MCF 10A (cell line): ENCODE results near the gene CCDC152. TPM values are rescaled to one million over a fixed set of nuclear protein-coding genes. Genes with fewer than 3 reads are reported as not detected.

Experiments used
- BruUV-seq: library from RNA; stranded (reverse); fragments of 400-500 nt; replicated peaks from 2 replicates; lab custom pipeline; 2021; lab: Mats Ljungman, UMichigan
- CTCF ChIA-PET: fragments of 300-600 bp; sonication (Branson Sonifier 250); formaldehyde crosslinking; extraction: SDS; loops from one replicate; lab custom pipeline; 2021; ENCODE audit warnings: antibody characterized with exemption, inconsistent platforms; lab: Yijun Ruan, JAX
- POLR2A ChIA-PET: fragments of 300-600, 350-650 bp; sonication (Branson Sonifier 250); formaldehyde crosslinking; extraction: SDS; loops from one replicate; lab custom pipeline; 2020; ENCODE audit warnings: antibody characterized with exemption, inconsistent platforms; lab: Yijun Ruan, JAX
- DNase-seq: peaks from one replicate; pipeline ENCODE4 v3.0.0-alpha.2; 2018; ENCODE audit not compliant: unreplicated experiment
- H3K27ac Mint-ChIP-seq: one replicate; pipeline ENCODE4 v1.8.0; 2022; ENCODE audit warnings: mild to moderate bottlenecking, low read depth, mixed read lengths; ENCODE audit not compliant: unreplicated experiment
- H3K27me3 Mint-ChIP-seq: one replicate; pipeline ENCODE4 v1.8.0; 2022; ENCODE audit warnings: mixed read lengths; ENCODE audit not compliant: insufficient read depth, unreplicated experiment
- H3K36me3 Mint-ChIP-seq: one replicate; pipeline ENCODE4 v1.8.0; 2022; ENCODE audit warnings: mild to moderate bottlenecking, moderate library complexity, mixed read lengths; ENCODE audit not compliant: insufficient read depth, unreplicated experiment
- H3K4me1 Mint-ChIP-seq: one replicate; pipeline ENCODE4 v1.8.0; 2022; ENCODE audit warnings: mixed read lengths; ENCODE audit not compliant: insufficient read depth, unreplicated experiment
- H3K4me3 Mint-ChIP-seq: one replicate; pipeline ENCODE4 v1.8.0; 2022; ENCODE audit warnings: mild to moderate bottlenecking, moderate library complexity, mixed read lengths; ENCODE audit not compliant: unreplicated experiment
- H3K9me3 Mint-ChIP-seq: one replicate; pipeline ENCODE4 v1.8.0; 2022; ENCODE audit warnings: mixed read lengths; ENCODE audit not compliant: unreplicated experiment
- CTCF ChIP-seq: fragments of 200-600 bp; IDR thresholded peaks from one replicate; pipeline ENCODE4 v1.8.0; 2022; ENCODE audit warnings: antibody characterized with exemption, mild to moderate bottlenecking; ENCODE audit not compliant: unreplicated experiment
- intact Hi-C: fragments of 100-400 bp; cut with micrococcal nuclease; formaldehyde crosslinking; loops from 2 replicates; pipeline ENCODE4 v1.14.1; 2022
- total RNA-seq: library from RNA; stranded (reverse); gene quantifications from 2 replicates; pipeline ENCODE4 v1.2.3, GENCODE V29; 2022

CCDC152 gene
- total RNA-seq, 1 experiment from 2014 or later = not detected

DNA sequence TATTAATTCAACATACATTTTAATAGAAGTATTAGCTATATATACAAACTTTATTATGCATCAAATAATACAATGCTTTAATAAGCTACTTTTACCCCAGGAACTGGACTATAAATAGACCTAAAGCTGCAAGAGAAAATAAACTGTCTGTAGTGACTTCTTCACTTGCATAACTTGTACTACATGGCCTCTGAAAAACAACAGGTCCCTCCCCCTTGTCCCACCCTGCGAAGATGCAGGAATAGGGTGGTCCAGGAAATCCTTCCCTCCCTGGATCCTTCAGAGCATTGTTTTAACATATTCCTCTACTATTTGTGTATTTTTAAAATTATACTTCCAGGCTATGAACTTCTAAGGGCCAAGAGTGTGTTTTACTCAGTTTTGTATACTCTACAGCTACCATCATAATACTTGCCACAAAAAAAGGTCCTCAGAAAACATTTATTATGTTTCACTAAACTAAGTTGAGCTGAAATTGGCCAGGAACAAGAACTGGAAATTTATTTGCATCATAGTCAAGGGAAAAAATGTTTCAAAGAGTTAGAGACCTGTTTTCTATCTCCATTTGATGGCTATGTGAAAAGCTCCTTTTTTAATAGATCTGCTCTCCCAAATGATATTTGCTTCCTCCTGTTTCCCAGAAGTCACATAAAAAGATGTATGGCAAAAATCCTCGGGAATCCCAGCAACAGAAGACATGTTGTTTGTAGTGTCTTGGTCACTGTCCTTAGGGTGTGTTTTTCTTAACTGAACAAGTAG, 70.3 kb downstream of the CCDC152 start:
- ChIA-PET POLR2A (interaction anchor here (2.0 to 3.3 kb wide), 2 partner anchors 13 to 15 kb away, joined by 9 to 14 read pairs; partner anchors contain the start of gene SELENOP), CTCF (interaction anchor here (0.6 to 1.4 kb wide), 5 partner anchors 9 to 120 kb away, joined by 3 to 5 read pairs (median 4); no protein-coding TSS in a partner anchor)
- Mint-ChIP-seq H3K27me3 (no peaks in the 10 kb centered on the region), H3K36me3 (no peaks in the 10 kb centered on the region), H3K4me3 (no peak overlapping the region), H3K27ac (no peak overlapping the region), H3K9me3 (no peaks in the 10 kb centered on the region), H3K4me1 (no peaks in the 10 kb centered on the region)
- DNase-seq = no peak
- intact Hi-C loops = no loop called here
- BruUV-seq = no TSS peak
- no peak for TF ChIP-seq CTCF

- intact Hi-C loops = no loop called here
- no peaks in the 10 kb centered on the region for H3K27me3 Mint-ChIP-seq
- no peaks in the 10 kb centered on the region for H3K36me3 Mint-ChIP-seq
- BruUV-seq = no TSS peak
- no peak overlapping the region for H3K27ac Mint-ChIP-seq
- POLR2A ChIA-PET = interaction anchor here (0.6 to 3.3 kb wide), 4 partner anchors 12 to 75 kb away, joined by 3 to 9 read pairs (median 4); partner anchors contain the start of gene SELENOP
- no peaks in the 10 kb centered on the region for H3K4me1 Mint-ChIP-seq
- H3K4me3 Mint-ChIP-seq = no peak overlapping the region
- no peak for TF ChIP-seq CTCF
- no peak for DNase-seq
- no peaks in the 10 kb centered on the region for H3K9me3 Mint-ChIP-seq
- CTCF ChIA-PET = no interaction called here
Measured at GRCh38 chr5:42828671-42829070, 72.1 kb downstream of the CCDC152 start.

DNA sequence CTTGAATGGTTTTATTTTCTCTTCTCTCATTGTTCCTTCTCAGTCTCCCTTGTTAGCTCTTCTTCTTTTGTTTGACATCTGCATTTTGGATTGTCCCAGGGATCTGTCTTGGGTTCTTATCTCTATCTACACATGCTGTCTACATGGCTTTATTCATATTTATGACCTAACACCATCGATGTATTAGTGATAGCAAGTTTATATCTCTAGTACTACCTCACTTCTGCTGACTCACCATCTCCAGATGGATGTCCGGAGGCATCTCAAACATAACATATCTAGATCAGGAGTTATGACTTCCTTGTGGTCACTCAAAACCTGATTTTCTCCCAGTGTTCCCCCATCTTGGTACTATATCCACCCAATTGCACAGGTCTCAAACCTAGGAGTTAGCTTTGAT, 74.3 kb downstream of the CCDC152 start:
- Mint-ChIP-seq H3K9me3 (no peaks in the 10 kb centered on the region), H3K27me3 (no peaks in the 10 kb centered on the region), H3K27ac (no peak overlapping the region), H3K4me1 (no peaks in the 10 kb centered on the region), H3K36me3 (no peaks in the 10 kb centered on the region), H3K4me3 (no peak overlapping the region)
- BruUV-seq = no TSS peak
- ChIA-PET CTCF (interaction anchor here (0.6 to 1.0 kb wide), 3 partner anchors 13 to 1016 kb away, joined by 3 read pairs; no protein-coding TSS in a partner anchor), POLR2A (interaction anchor here (0.6 to 1.4 kb wide), 2 partner anchors 10 to 90 kb away, joined by 3 to 4 read pairs; no protein-coding TSS in a partner anchor)
- TF ChIP-seq CTCF = no peak
- no peak for DNase-seq
- intact Hi-C loops = no loop called here

DNA sequence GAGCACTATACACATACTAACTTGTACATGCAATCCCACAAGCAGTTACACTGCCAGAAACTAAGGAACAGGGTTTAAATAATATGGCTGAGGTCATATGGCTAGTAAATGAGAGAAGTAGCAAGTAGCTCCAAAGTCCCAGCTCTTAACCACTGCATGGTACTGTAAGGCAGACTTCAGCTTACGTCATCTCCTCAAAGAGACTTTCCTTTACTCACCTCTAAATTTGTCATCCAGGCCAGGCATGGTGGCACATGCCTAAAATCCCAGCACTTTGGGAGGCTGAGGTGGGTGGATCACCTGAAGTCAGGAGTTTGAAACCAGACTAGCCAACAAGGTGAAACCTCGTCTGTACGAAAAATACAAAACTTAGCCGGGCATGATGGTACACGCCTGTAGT, 75.4 kb downstream of the CCDC152 start:
- no peaks in the 10 kb centered on the region for H3K27me3 Mint-ChIP-seq
- H3K4me3 Mint-ChIP-seq = no peak overlapping the region
- CTCF ChIA-PET = no interaction called here
- TF ChIP-seq CTCF = no peak
- POLR2A ChIA-PET = no interaction called here
- no peaks in the 10 kb centered on the region for H3K36me3 Mint-ChIP-seq
- no peaks in the 10 kb centered on the region for H3K4me1 Mint-ChIP-seq
- no peaks in the 10 kb centered on the region for H3K9me3 Mint-ChIP-seq
- BruUV-seq = no TSS peak
- intact Hi-C loops = no loop called here
- DNase-seq = no peak
- H3K27ac Mint-ChIP-seq = no peak overlapping the region
